Measurements from ENCODE around the gene RALGAPA2.

The RALGAPA2 gene

GRCh38 chr20:20736303-20736702, 23.9 kb upstream of the RALGAPA2 start:
- Histone ChIP-seq H3K27me3 (ENCODE audit: insufficient read depth, poor library complexity, severe bottlenecking) (no peaks in the 10 kb centered on the region), H3K27ac (replicated peaks) (peak overlapping the region; percentile 94), H3K4me3 (replicated peaks; ENCODE audit: insufficient read depth, low read length) (no peak overlapping the region)
- no peak for DNase-seq (ENCODE audit: low read depth in 1 of 2, low spot score in 1 of 2)
- TF ChIP-seq POLR2AphosphoS5 (IDR thresholded peaks at IDR 0.05; ENCODE audit: low read depth) (no peak), GABPA (IDR thresholded peaks at IDR 0.05; ENCODE audit: low read depth) (no peak), CTCF (IDR thresholded peaks at IDR 0.05; ENCODE audit: insufficient read depth, low read length) (no peak), SPI1 (IDR thresholded peaks at IDR 0.05; ENCODE audit: borderline replicate concordance, low read depth) (no peak)
- TF ChIP-seq, protein P1, sequence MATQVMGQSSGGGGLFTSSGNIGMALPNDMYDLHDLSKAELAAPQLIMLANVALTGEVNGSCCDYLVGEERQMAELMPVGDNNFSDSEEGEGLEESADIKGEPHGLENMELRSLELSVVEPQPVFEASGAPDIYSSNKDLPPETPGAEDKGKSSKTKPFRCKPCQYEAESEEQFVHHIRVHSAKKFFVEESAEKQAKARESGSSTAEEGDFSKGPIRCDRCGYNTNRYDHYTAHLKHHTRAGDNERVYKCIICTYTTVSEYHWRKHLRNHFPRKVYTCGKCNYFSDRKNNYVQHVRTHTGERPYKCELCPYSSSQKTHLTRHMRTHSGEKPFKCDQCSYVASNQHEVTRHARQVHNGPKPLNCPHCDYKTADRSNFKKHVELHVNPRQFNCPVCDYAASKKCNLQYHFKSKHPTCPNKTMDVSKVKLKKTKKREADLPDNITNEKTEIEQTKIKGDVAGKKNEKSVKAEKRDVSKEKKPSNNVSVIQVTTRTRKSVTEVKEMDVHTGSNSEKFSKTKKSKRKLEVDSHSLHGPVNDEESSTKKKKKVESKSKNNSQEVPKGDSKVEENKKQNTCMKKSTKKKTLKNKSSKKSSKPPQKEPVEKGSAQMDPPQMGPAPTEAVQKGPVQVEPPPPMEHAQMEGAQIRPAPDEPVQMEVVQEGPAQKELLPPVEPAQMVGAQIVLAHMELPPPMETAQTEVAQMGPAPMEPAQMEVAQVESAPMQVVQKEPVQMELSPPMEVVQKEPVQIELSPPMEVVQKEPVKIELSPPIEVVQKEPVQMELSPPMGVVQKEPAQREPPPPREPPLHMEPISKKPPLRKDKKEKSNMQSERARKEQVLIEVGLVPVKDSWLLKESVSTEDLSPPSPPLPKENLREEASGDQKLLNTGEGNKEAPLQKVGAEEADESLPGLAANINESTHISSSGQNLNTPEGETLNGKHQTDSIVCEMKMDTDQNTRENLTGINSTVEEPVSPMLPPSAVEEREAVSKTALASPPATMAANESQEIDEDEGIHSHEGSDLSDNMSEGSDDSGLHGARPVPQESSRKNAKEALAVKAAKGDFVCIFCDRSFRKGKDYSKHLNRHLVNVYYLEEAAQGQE (IDR thresholded peaks at IDR 0.05; ENCODE audit: insufficient replicate concordance, low read depth) = no peak

DNA sequence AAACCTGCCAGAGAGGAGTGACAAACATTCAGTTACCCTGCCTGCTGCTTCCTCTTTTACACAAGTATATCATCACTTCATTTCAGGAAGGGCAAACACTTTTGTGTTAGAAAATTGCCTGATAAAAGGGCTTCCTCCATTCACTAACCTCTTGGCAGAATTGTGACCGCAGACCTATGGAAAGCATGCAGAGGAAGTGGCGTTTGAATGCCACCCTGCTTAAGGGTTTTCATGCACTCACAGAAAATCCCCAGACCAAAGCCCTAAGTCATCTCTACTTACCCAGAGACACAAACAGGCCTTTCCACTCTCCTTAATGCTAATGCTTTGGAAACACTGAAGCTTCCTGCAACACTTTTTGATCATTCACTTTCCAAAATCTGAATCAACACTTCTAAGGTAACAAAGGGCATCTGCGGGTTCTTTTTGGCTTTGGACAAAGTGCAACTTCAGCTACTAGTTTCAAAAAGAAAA, 22.1 kb upstream of the RALGAPA2 start:
- peak; percentile 91 to 95 for DNase-seq (ENCODE audit: low read depth in 1 of 2, low spot score in 1 of 2)

DNA sequence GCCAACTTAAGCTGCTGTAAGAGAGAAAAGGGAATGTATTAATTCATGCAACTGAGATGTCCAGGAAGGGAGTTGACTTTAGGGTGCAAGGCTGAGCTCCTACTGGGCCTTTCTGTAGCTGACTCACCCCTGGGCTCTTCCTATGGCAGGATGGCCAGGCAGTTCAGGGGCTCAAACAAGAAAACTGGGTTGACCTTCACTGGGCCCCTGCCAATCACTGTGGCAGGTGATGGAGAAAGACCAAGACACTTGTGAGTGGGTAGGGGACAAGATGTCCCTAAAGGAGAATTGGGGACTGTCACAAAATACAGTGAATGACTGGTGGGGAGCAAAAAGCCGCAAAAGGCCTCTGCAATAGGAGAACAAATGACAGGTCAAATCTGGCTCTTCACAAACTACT, 21.5 kb upstream of the RALGAPA2 start:
- no peak for DNase-seq (ENCODE audit: low read depth in 1 of 2, low spot score in 1 of 2)
- Histone ChIP-seq H3K4me3 (replicated peaks; ENCODE audit: insufficient read depth, low read length) (no peak overlapping the region), H3K27me3 (ENCODE audit: insufficient read depth, poor library complexity, severe bottlenecking) (no peaks in the 10 kb centered on the region), H3K27ac (replicated peaks) (peak overlapping the region; percentile 94)
- no peak for TF ChIP-seq CTCF (IDR thresholded peaks at IDR 0.05; ENCODE audit: insufficient read depth, low read length)
- TF ChIP-seq, protein P1 (IDR thresholded peaks at IDR 0.05; ENCODE audit: insufficient replicate concordance, low read depth) = no peak
- no peak for TF ChIP-seq GABPA (IDR thresholded peaks at IDR 0.05; ENCODE audit: low read depth)
- no peak for TF ChIP-seq POLR2AphosphoS5 (IDR thresholded peaks at IDR 0.05; ENCODE audit: low read depth)
- no peak for TF ChIP-seq SPI1 (IDR thresholded peaks at IDR 0.05; ENCODE audit: borderline replicate concordance, low read depth)

More for the DNA sequence above, 22.1 kb upstream of the RALGAPA2 start:
- Histone ChIP-seq H3K4me3 (replicated peaks; ENCODE audit: insufficient read depth, low read length) (no peak overlapping the region), H3K27ac (replicated peaks) (peak overlapping the region; percentile 94), H3K27me3 (ENCODE audit: insufficient read depth, poor library complexity, severe bottlenecking) (no peaks in the 10 kb centered on the region)
- TF ChIP-seq POLR2AphosphoS5 (IDR thresholded peaks at IDR 0.05; ENCODE audit: low read depth) (peak; percentile 72), GABPA (IDR thresholded peaks at IDR 0.05; ENCODE audit: low read depth) (peak; percentile 20; the same call in 1 of the 2 replicates), SPI1 (IDR thresholded peaks at IDR 0.05; ENCODE audit: borderline replicate concordance, low read depth) (peak; percentile 98), CTCF (IDR thresholded peaks at IDR 0.05; ENCODE audit: insufficient read depth, low read length) (no peak)
- TF ChIP-seq, protein P1 (IDR thresholded peaks at IDR 0.05; ENCODE audit: insufficient replicate concordance, low read depth) = peak; percentile 21

Data from HL-60 (cell line).